Inflammatory macrophage treated with lipopolysaccharide for 1 hour (primary cell): Measurements from ENCODE around the gene LAX1.

ENCODE experiments used
- DNase-seq, 2 donors: peaks; one replicate each; pipeline ENCODE4 v3.0.0-alpha.2; 2020 to 2022

LAX1 gene

GRCh38 chr1:203818399-203818798 is 53.4 kb downstream of the LAX1 start:
- no peak for DNase-seq

GRCh38 chr1:203823306-203823705 is 58.3 kb downstream of the LAX1 start:
- no peak for DNase-seq
